Ishikawa (cell line): ENCODE data around the gene PRR9.

ENCODE experiments used
- CREB1 ChIP-seq: IDR thresholded peaks from 2 replicates; pipeline ENCODE4 v1.6.1; 2012; ENCODE audit warnings: low read depth
- EP300 ChIP-seq: IDR thresholded peaks from 2 replicates; pipeline ENCODE4 v1.6.1; 2012; ENCODE audit warnings: borderline replicate concordance
- MAX ChIP-seq: IDR thresholded peaks from 2 replicates; pipeline ENCODE4 v1.6.1; 2012
- RAD21 ChIP-seq: IDR thresholded peaks from 2 replicates; pipeline ENCODE4 v1.6.1; 2012; ENCODE audit warnings: low read depth
- TAF1 ChIP-seq: IDR thresholded peaks from 2 replicates; pipeline ENCODE4 v1.6.1; 2012; ENCODE audit warnings: low read depth, mild to moderate bottlenecking
- TCF12 ChIP-seq: IDR thresholded peaks from 2 replicates; pipeline ENCODE4 v1.6.1; 2012; ENCODE audit warnings: low read depth
- YY1 ChIP-seq: IDR thresholded peaks from 2 replicates; pipeline ENCODE4 v1.6.1; 2012; ENCODE audit warnings: low read depth
- ZBTB7A ChIP-seq: IDR thresholded peaks from 2 replicates; pipeline ENCODE4 v1.6.1; 2012; ENCODE audit warnings: low read depth

DNA sequence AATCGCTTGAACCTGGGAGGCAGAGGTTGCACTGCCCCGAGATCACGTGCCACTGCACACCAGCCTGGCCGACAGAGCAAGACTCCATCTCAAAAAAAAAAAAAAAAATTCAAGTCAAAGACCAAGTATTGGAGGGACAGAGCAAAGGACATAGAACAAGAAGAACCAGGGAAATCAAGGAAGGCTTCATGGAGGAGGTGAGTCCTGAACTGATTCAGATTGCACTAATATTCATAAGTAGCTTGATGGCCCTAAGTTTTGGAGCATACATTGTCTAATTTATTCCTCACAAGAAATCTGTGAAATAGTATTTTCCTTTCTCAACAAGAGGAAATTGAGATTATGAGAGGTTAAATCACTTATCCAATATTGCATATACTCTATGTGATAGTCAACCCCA lies 3.9 kb upstream of the PRR9 start:
- no peak for TF ChIP-seq ZBTB7A
- TF ChIP-seq EP300, result no peak
- TF ChIP-seq TAF1, result no peak
- no peak for TF ChIP-seq TCF12
- TF ChIP-seq RAD21, result no peak
- TF ChIP-seq CREB1, result no peak
- TF ChIP-seq MAX, result no peak
- no peak for TF ChIP-seq YY1
